ENCODE measurements around the gene MARCHF3. TPM values are rescaled to one million over a fixed set of nuclear protein-coding genes. Genes with fewer than 3 reads are reported as not detected.

Gene MARCHF3
- total RNA-seq, 1 experiment from 2014 or later: 16.1 TPM

GRCh38 chr5:126949475-126949874, 80.9 kb downstream of the MARCHF3 start (continued):
- TF ChIP-seq NFATC4 (CRISPR knock-in tag; IDR thresholded peaks at IDR 0.05): no peak
- TF ChIP-seq PREB (CRISPR knock-in tag; IDR thresholded peaks at IDR 0.05; ENCODE audit: borderline replicate concordance): no peak
- TF ChIP-seq ZBTB43 (CRISPR knock-in tag; IDR thresholded peaks at IDR 0.05): no peak
- TF ChIP-seq TEAD4 (CRISPR knock-in tag; IDR thresholded peaks at IDR 0.05): no peak
- TF ChIP-seq TCF7 (CRISPR knock-in tag; IDR thresholded peaks at IDR 0.05; ENCODE audit: low read depth): no peak
- TF ChIP-seq ZNF423 (CRISPR knock-in tag; IDR thresholded peaks at IDR 0.05): no peak
- TF ChIP-seq ZNF396 (CRISPR knock-in tag; IDR thresholded peaks at IDR 0.05; ENCODE audit: borderline replicate concordance): no peak
- no peak for TF ChIP-seq IRF1 (CRISPR knock-in tag; IDR thresholded peaks at IDR 0.05)
- TF ChIP-seq ESRRA (CRISPR knock-in tag; IDR thresholded peaks at IDR 0.05; ENCODE audit: borderline replicate concordance): no peak
- TF ChIP-seq NR1H2 (CRISPR knock-in tag; IDR thresholded peaks at IDR 0.05): no peak
- no peak for TF ChIP-seq NFE2L1 (CRISPR knock-in tag; IDR thresholded peaks at IDR 0.05)
- no peak for TF ChIP-seq FOXP1 (CRISPR knock-in tag; IDR thresholded peaks at IDR 0.05; ENCODE audit: borderline replicate concordance)
- no peak for TF ChIP-seq ERG (CRISPR knock-in tag; IDR thresholded peaks at IDR 0.05)
- TF ChIP-seq IRF2 (CRISPR knock-in tag; IDR thresholded peaks at IDR 0.05; ENCODE audit: borderline replicate concordance, low read depth): no peak

- H3K9me3 Mint-ChIP-seq: no peaks in the 10 kb centered on the region
- no peak for ATAC-seq
- H3K27ac Mint-ChIP-seq: no peak overlapping the region
- no peaks in the 10 kb centered on the region for H3K27me3 Mint-ChIP-seq (ENCODE audit: low read depth)
- CTCF ChIA-PET: no interaction called here
- H3K4me3 Mint-ChIP-seq: no peak overlapping the region
- H3K36me3 Mint-ChIP-seq: no peaks in the 10 kb centered on the region
- POLR2A ChIA-PET: no interaction called here
- no peak for DNase-seq (ENCODE audit: low spot score)
- peaks cover 29% of the 10 kb centered on the region for H3K4me1 Mint-ChIP-seq
- TF ChIP-seq CBFB (CRISPR knock-in tag; IDR thresholded peaks at IDR 0.05; ENCODE audit: low read depth): no peak
- no peak for TF ChIP-seq PRRX2 (CRISPR knock-in tag; IDR thresholded peaks at IDR 0.05)
- no peak for TF ChIP-seq RELA (CRISPR knock-in tag; IDR thresholded peaks at IDR 0.05; ENCODE audit: borderline replicate concordance)
- no peak for TF ChIP-seq JUN (CRISPR knock-in tag; IDR thresholded peaks at IDR 0.05)
- TF ChIP-seq ZNF532 (CRISPR knock-in tag; IDR thresholded peaks at IDR 0.05; ENCODE audit: borderline replicate concordance): no peak
- no peak for TF ChIP-seq SP1 (CRISPR knock-in tag; conservative IDR thresholded peaks at IDR 0.05)
- TF ChIP-seq MYBL2 (CRISPR knock-in tag; IDR thresholded peaks at IDR 0.05): no peak
- TF ChIP-seq GTF2I (CRISPR knock-in tag; conservative IDR thresholded peaks at IDR 0.05): no peak
- no peak for TF ChIP-seq TP53 (CRISPR knock-in tag; IDR thresholded peaks at IDR 0.05)
- TF ChIP-seq ATF2 (CRISPR knock-in tag; IDR thresholded peaks at IDR 0.05; ENCODE audit: borderline replicate concordance, low read depth): no peak
- no peak for TF ChIP-seq IRF1 (CRISPR knock-in tag; IDR thresholded peaks at IDR 0.05)
- no peak for TF ChIP-seq USF2 (CRISPR knock-in tag; IDR thresholded peaks at IDR 0.05)
Observed at GRCh38 chr5:126948453-126948852, 81.9 kb downstream of the MARCHF3 start.

All from WTC11 (cell line).